Lung (tissue), 12 donors: ENCODE measurements around the gene MED13. TPM values are rescaled to one million over a fixed set of nuclear protein-coding genes. Genes with fewer than 3 reads are reported as not detected.

Experiments used
- ATAC-seq: fragments of 200-7000 bp; cut with Tn5 transposase; one replicate; pipeline ENCODE4 v1.9.1; 2020; ENCODE audit warnings: moderate number of reproducible peaks; ENCODE audit not compliant: insufficient read depth, low FRiP score
- DNase-seq, 3 donors: peaks; one replicate each; pipeline ENCODE4 v3.0.0-alpha.2; 2013 to 2017
- H3K27ac ChIP-seq, 2 donors: one replicate each; pipeline ENCODE4 v1.5.1; 2013; ENCODE audit warnings: mild to moderate bottlenecking in 2 of 2, moderate library complexity in 2 of 2, control low read depth in 1 of 2, inconsistent platforms in 1 of 2, low read depth in 1 of 2, low read length in 1 of 2
- H3K27me3 ChIP-seq, 3 donors: one replicate each; pipeline ENCODE4 v1.5.1; 2013; ENCODE audit warnings: low read length in 2 of 3; ENCODE audit not compliant: control insufficient read depth in 3 of 3, insufficient read depth in 3 of 3
- H3K36me3 ChIP-seq, 4 donors: one replicate each; pipeline ENCODE4 v1.5.1; 2013; ENCODE audit warnings: low read length in 4 of 4, mild to moderate bottlenecking in 1 of 4, moderate library complexity in 1 of 4; ENCODE audit not compliant: control insufficient read depth in 4 of 4, insufficient read depth in 4 of 4
- H3K4me1 ChIP-seq, 5 donors: one replicate each; pipeline ENCODE4 v1.5.1; 2013; ENCODE audit warnings: low read length in 5 of 5, mild to moderate bottlenecking in 2 of 5, moderate library complexity in 1 of 5; ENCODE audit not compliant: control insufficient read depth in 5 of 5, insufficient read depth in 5 of 5
- H3K4me3 ChIP-seq: one replicate; pipeline ENCODE4 v1.5.1; 2013; ENCODE audit warnings: mild to moderate bottlenecking, control low read depth, moderate library complexity
- H3K9ac ChIP-seq, 2 donors: one replicate each; pipeline ENCODE4 v1.5.1; 2013; ENCODE audit warnings: low read length in 2 of 2, control low read depth in 1 of 2; ENCODE audit not compliant: insufficient read depth in 1 of 2
- H3K9me3 ChIP-seq, 4 donors: one replicate each; pipeline ENCODE4 v1.5.1; 2013; ENCODE audit warnings: low read length in 3 of 4, mild to moderate bottlenecking in 1 of 4, moderate library complexity in 1 of 4; ENCODE audit not compliant: control insufficient read depth in 4 of 4, insufficient read depth in 3 of 4
- CTCF ChIP-seq: IDR thresholded peaks from 2 replicates; pipeline ENCODE4 v1.5.1; 2012; ENCODE audit warnings: mild to moderate bottlenecking; ENCODE audit errors: control extremely low read depth, extremely low read depth
- WGBS, 2 donors: extraction: QIAGEN DNeasy Blood & Tissue Kit; methylation state at CpG; one replicate each; pipeline ENCODE4 v1.1.7; 2013; 5-methylcytosine and 5-hydroxymethylcytosine counted together
- polyA plus RNA-seq, 2 donors: library from polyadenylated mRNA; stranded (reverse); fragments of 200-250 nt; gene quantifications; one replicate each; pipeline ENCODE4 v1.2.1, GENCODE V29; 2013
- total RNA-seq, 2 donors: library from RNA; depleted of rRNA in 1 of 2; stranded (reverse); fragments of >200 nt in 1 of 2; gene quantifications; one replicate each; pipeline ENCODE4 v1.2.1, GENCODE V29; 2014 to 2021
- donor health status: control.
- donor health status: control.
- donor health status: Bipolar disorder and iron deficiency.
- donor health status: healthy.
- donor health status: DM: yes; HTN: yes; CAD: no.

The MED13 gene
- total and polyA plus RNA-seq, 4 donors, result 7.2 to 104 (median 38.1) TPM

- no peak overlapping the region for H3K27ac ChIP-seq
- no peak overlapping the region for H3K4me3 ChIP-seq
- H3K9me3 ChIP-seq, result no peaks in the 10 kb centered on the region
- no peak for TF ChIP-seq CTCF
- H3K4me1 ChIP-seq, result peaks cover 0 to 10% (median 0%) of the 10 kb centered on the region in 5 donors
- peaks cover 15 to 28% (median 21%) of the 10 kb centered on the region in 4 donors for H3K36me3 ChIP-seq
- DNase-seq (no peak), ATAC-seq (no peak)
- H3K27me3 ChIP-seq, result no peaks in the 10 kb centered on the region
- WGBS, 2 donors, result 73 to 87% methylated on average over 1 of the region's 1 CpG
- no peak overlapping the region for H3K9ac ChIP-seq
Observed at GRCh38 chr17:61970030-61970429, 95.0 kb downstream of the MED13 start.

GRCh38 chr17:61968757-61969156, 96.3 kb downstream of the MED13 start:
- no peak overlapping the region for H3K9ac ChIP-seq
- peaks cover 22 to 39% (median 30%) of the 10 kb centered on the region in 4 donors for H3K36me3 ChIP-seq
- no peaks in the 10 kb centered on the region for H3K9me3 ChIP-seq
- no peak overlapping the region for H3K27ac ChIP-seq
- DNase-seq (no peak), ATAC-seq (no peak)
- H3K27me3 ChIP-seq, result no peaks in the 10 kb centered on the region
- H3K4me3 ChIP-seq, result no peak overlapping the region
- H3K4me1 ChIP-seq, result peaks cover 0 to 10% (median 0%) of the 10 kb centered on the region in 5 donors
- WGBS, 2 donors, result 98% methylated on average over 5 of the region's 5 CpGs
- TF ChIP-seq CTCF, result no peak

- no peak overlapping the region for H3K27ac ChIP-seq
- TF ChIP-seq CTCF, result no peak
- H3K27me3 ChIP-seq, result no peaks in the 10 kb centered on the region
- H3K4me3 ChIP-seq, result no peak overlapping the region
- DNase-seq (no peak), ATAC-seq (no peak)
- peaks cover 0 to 10% (median 0%) of the 10 kb centered on the region in 5 donors for H3K4me1 ChIP-seq
- H3K36me3 ChIP-seq, result peaks cover 22 to 42% (median 35%) of the 10 kb centered on the region in 4 donors
- WGBS, 2 donors, result 93% methylated on average over 2 of the region's 2 CpGs
- H3K9ac ChIP-seq, result no peak overlapping the region
- no peaks in the 10 kb centered on the region for H3K9me3 ChIP-seq
Observed at GRCh38 chr17:61967729-61968128, 97.3 kb downstream of the MED13 start.

GRCh38 chr17:61966191-61966590, 98.9 kb downstream of the MED13 start:
- H3K9me3 ChIP-seq, result no peaks in the 10 kb centered on the region
- DNase-seq (peak in 2 of 3 donors; percentile 81 to 83), ATAC-seq (no peak)
- H3K9ac ChIP-seq, result no peak overlapping the region
- H3K27me3 ChIP-seq, result no peaks in the 10 kb centered on the region
- peaks cover 20 to 45% (median 36%) of the 10 kb centered on the region in 4 donors for H3K36me3 ChIP-seq
- H3K4me1 ChIP-seq, result peaks cover 0 to 10% (median 0%) of the 10 kb centered on the region in 5 donors
- H3K27ac ChIP-seq, result no peak overlapping the region
- TF ChIP-seq CTCF, result no peak
- WGBS, 2 donors, result 0% methylated on average over 1 of the region's 1 CpG
- no peak overlapping the region for H3K4me3 ChIP-seq
